Keratinocyte (primary cell): ENCODE measurements around the gene MARCHF2. TPM values are rescaled to one million over a fixed set of nuclear protein-coding genes. Genes with fewer than 3 reads are reported as not detected.

Source experiments
- DNase-seq: peaks from one replicate; pipeline ENCODE4 v3.0.0-alpha.2; 2011; ENCODE audit warnings: low read depth, missing footprints, low spot score
- FAIRE-seq: peaks from 2 replicates; lab custom pipeline; 2011; peaks lifted over from hg19 to GRCh38; lab: Jason Lieb, UNC
- H2AFZ ChIP-seq: 2 replicates; pipeline ENCODE4 v1.6.0; 2012; ENCODE audit warnings: low read length, control low read depth, inconsistent platforms; ENCODE audit not compliant: control insufficient read depth
- H3K27ac ChIP-seq: 2 replicates; pipeline ENCODE4 v1.5.1; 2011; ENCODE audit warnings: low read length; ENCODE audit not compliant: control insufficient read depth, insufficient read depth
- H3K27me3 ChIP-seq: 3 replicates; pipeline ENCODE4 v1.6.0; 2011; ENCODE audit warnings: low read length; ENCODE audit not compliant: control insufficient read depth, insufficient read depth; ENCODE audit errors: extremely low read depth
- H3K36me3 ChIP-seq, 2 experiments: 2 replicates in 1 of 2; 3 replicates in 1 of 2; pipeline ENCODE4 v1.5.1; 2011; ENCODE audit warnings: low read length in 2 of 2, mild to moderate bottlenecking in 1 of 2; ENCODE audit not compliant: control insufficient read depth in 2 of 2, insufficient read depth in 2 of 2; ENCODE audit errors: extremely low read depth in 1 of 2
- H3K4me1 ChIP-seq: 3 replicates; pipeline ENCODE4 v1.5.1; 2011; ENCODE audit warnings: low read length; ENCODE audit not compliant: control insufficient read depth, insufficient read depth; ENCODE audit errors: extremely low read depth
- H3K4me2 ChIP-seq: 3 replicates; pipeline ENCODE4 v1.6.0; 2011; ENCODE audit warnings: low read depth, low read length; ENCODE audit not compliant: control insufficient read depth, insufficient read depth; ENCODE audit errors: extremely low read depth
- H3K4me3 ChIP-seq, 3 experiments: fragments of 200-600 bp in 1 of 3; sonication (generic) in 1 of 3; 2 replicates in 2 of 3; 3 replicates in 1 of 3; pipeline ENCODE4 v1.5.1; 2011 to 2016; ENCODE audit warnings: low read length in 3 of 3, mild to moderate bottlenecking in 3 of 3, control low read depth in 2 of 3, inconsistent platforms in 1 of 3, low read depth in 1 of 3, mixed read lengths in 1 of 3, mixed run types in 1 of 3, moderate library complexity in 1 of 3; ENCODE audit not compliant: control insufficient read depth in 2 of 3, insufficient read depth in 2 of 3; ENCODE audit errors: extremely low read depth in 1 of 3
- H3K79me2 ChIP-seq: 2 replicates; pipeline ENCODE4 v1.6.0; 2012; ENCODE audit warnings: low read length; ENCODE audit not compliant: control insufficient read depth, insufficient read depth
- H3K9ac ChIP-seq: 3 replicates; pipeline ENCODE4 v1.6.0; 2011; ENCODE audit warnings: low read length; ENCODE audit not compliant: control insufficient read depth, insufficient read depth; ENCODE audit errors: extremely low read depth
- H3K9me1 ChIP-seq: 3 replicates; pipeline ENCODE4 v1.6.0; 2011; ENCODE audit warnings: low read length; ENCODE audit not compliant: control insufficient read depth, insufficient read depth; ENCODE audit errors: extremely low read depth
- H3K9me3 ChIP-seq: 2 replicates; pipeline ENCODE4 v1.5.1; 2012; ENCODE audit warnings: low read depth, low read length; ENCODE audit not compliant: control insufficient read depth
- H4K20me1 ChIP-seq: 3 replicates; pipeline ENCODE4 v1.6.0; 2011; ENCODE audit warnings: low read length; ENCODE audit not compliant: control insufficient read depth, insufficient read depth; ENCODE audit errors: extremely low read depth
- CTCF ChIP-seq, 3 experiments: IDR thresholded peaks in 1 of 3; conservative IDR thresholded peaks in 1 of 3; optimal IDR thresholded peaks in 1 of 3; 2 replicates in 2 of 3; 3 replicates in 1 of 3; pipeline versions ENCODE3 to v1.5.1; 2011; ENCODE audit warnings: low read length in 3 of 3, mild to moderate bottlenecking in 3 of 3, moderate library complexity in 2 of 3, control low read depth in 1 of 3, inconsistent platforms in 1 of 3; ENCODE audit not compliant: insufficient read depth in 2 of 3; ENCODE audit errors: extremely low read depth in 1 of 3
- EZH2 ChIP-seq: IDR thresholded peaks from one replicate; pipeline ENCODE4 v1.6.1; 2012; ENCODE audit warnings: inconsistent platforms, mild to moderate bottlenecking, low read length, moderate library complexity
- dilution Hi-C: fragments of 300-500 bp; cut with MboI; formaldehyde crosslinking; loops from one replicate; pipeline ENCODE4 v1.7.0; 2020; ENCODE audit warnings: low sequenced_read_pairs; ENCODE audit not compliant: extremely low pct_ligation_motif_present
- polyA plus RNA-seq, 5 experiments: library from polyadenylated mRNA; depleted of rRNA in 3 of 5; stranded (reverse) in 3 of 5; stranded (forward) in 1 of 5; unstranded in 1 of 5; fragments of >200 nt; gene quantifications; 1 replicate in 1 of 5; 2 replicates in 3 of 5; 3 replicates in 1 of 5; pipeline versions ENCODE4 v1.2.1 to v1.2.3, GENCODE V29; 2011 to 2012; ENCODE audit warnings: missing spikeins in 2 of 5, low read depth in 1 of 5, low replicate concordance in 1 of 5

The MARCHF2 gene
- polyA plus RNA-seq, 1 donor (not counting 4 experiments of a cell fraction or from before 2014, with no cell fraction given) = 13.7 TPM

- Histone ChIP-seq H3K4me2 (no peak overlapping the region), H3K9ac (no peak overlapping the region), H4K20me1 (peaks cover 15% of the 10 kb centered on the region), H2AFZ (no peak overlapping the region), H3K9me3 (no peaks in the 10 kb centered on the region), H3K27ac (no peak overlapping the region), H3K36me3 (peaks cover 32 to 43% of the 10 kb centered on the region in 2 experiments), H3K4me3 (no peak overlapping the region), H3K9me1 (no peaks in the 10 kb centered on the region), H3K27me3 (no peaks in the 10 kb centered on the region), H3K4me1 (no peaks in the 10 kb centered on the region), H3K79me2 (peaks cover 45% of the 10 kb centered on the region)
- no peak for DNase-seq
- TF ChIP-seq CTCF (optimal IDR thresholded peaks at IDR 0.05 in 1 of 3, IDR thresholded peaks at IDR 0.05 in 1 of 3, conservative IDR thresholded peaks at IDR 0.05 in 1 of 3; ENCODE audit: extremely low read depth in 1 of 3, insufficient read depth in 2 of 3, low read length in 3 of 3) (no peak), EZH2 (no peak)
- dilution Hi-C loops = no loop called here
- FAIRE-seq = no peak
These were observed 61.9 kb downstream of the MARCHF2 start for GRCh38 chr19:8475005-8475404.

- Histone ChIP-seq H3K79me2 (peaks cover 52% of the 10 kb centered on the region), H3K4me3 (no peak overlapping the region), H3K36me3 (peaks cover 25 to 44% of the 10 kb centered on the region in 2 experiments), H4K20me1 (peaks cover 22% of the 10 kb centered on the region), H2AFZ (no peak overlapping the region), H3K9me3 (no peaks in the 10 kb centered on the region), H3K9ac (no peak overlapping the region), H3K27me3 (no peaks in the 10 kb centered on the region), H3K4me2 (no peak overlapping the region), H3K9me1 (peaks cover 4% of the 10 kb centered on the region), H3K27ac (no peak overlapping the region), H3K4me1 (peaks cover 15% of the 10 kb centered on the region)
- DNase-seq (no peak), FAIRE-seq (no peak)
- TF ChIP-seq EZH2 = no peak
- TF ChIP-seq CTCF (optimal IDR thresholded peaks at IDR 0.05 in 1 of 3, IDR thresholded peaks at IDR 0.05 in 1 of 3, conservative IDR thresholded peaks at IDR 0.05 in 1 of 3; ENCODE audit: extremely low read depth in 1 of 3, insufficient read depth in 2 of 3, low read length in 3 of 3) = no peak
- dilution Hi-C loops = no loop called here
These were observed 63.4 kb downstream of the MARCHF2 start for GRCh38 chr19:8476524-8476923.
